Breast epithelium (tissue), 4 donors: Measurements from ENCODE around the gene DAB2IP. TPM values are rescaled to one million over a fixed set of nuclear protein-coding genes. Genes with fewer than 3 reads are reported as not detected.

Experiments used
- DNase-seq, 2 donors: peaks; one replicate each; pipeline ENCODE4 v3.0.0-alpha.2; 2019; ENCODE audit warnings: low spot score in 2 of 2
- H3K27ac ChIP-seq, 2 donors: fragments of 200-600 bp; sonication (generic) in 1 of 2; one replicate each; pipeline ENCODE4 v1.5.1; 2016 to 2019; ENCODE audit warnings: mild to moderate bottlenecking in 1 of 2
- H3K27me3 ChIP-seq, 2 donors: fragments of 200-600 bp; sonication (generic) in 1 of 2; one replicate each; pipeline versions ENCODE4 v1.5.1 to v1.6.0; 2017 to 2019; ENCODE audit warnings: control low read depth in 1 of 2, mild to moderate bottlenecking in 1 of 2
- H3K36me3 ChIP-seq: fragments of 200-600 bp; one replicate; pipeline ENCODE4 v1.5.1; 2019
- H3K4me1 ChIP-seq, 2 donors: fragments of 200-600 bp; sonication (generic); one replicate each; pipeline ENCODE4 v1.5.1; 2016 to 2019; ENCODE audit warnings: control low read depth in 1 of 2
- H3K4me3 ChIP-seq, 3 donors: fragments of 200-600 bp; sonication (generic); 1 replicate in 2 of 3; 2 replicates in 1 of 3; pipeline ENCODE4 v1.5.1; 2016 to 2019; ENCODE audit warnings: mild to moderate bottlenecking in 3 of 3, moderate library complexity in 2 of 3
- H3K9me3 ChIP-seq, 2 donors: fragments of 200-600 bp; sonication (generic) in 1 of 2; one replicate each; pipeline ENCODE4 v1.5.1; 2016 to 2019; ENCODE audit warnings: control low read depth in 1 of 2
- POLR2A ChIP-seq: fragments of 450-650 bp; IDR thresholded peaks from one replicate; pipeline ENCODE4 v1.6.1; 2016; ENCODE audit warnings: antibody characterized with exemption, mild to moderate bottlenecking, moderate library complexity
- POLR2AphosphoS5 ChIP-seq, 3 donors: sonication (generic); formaldehyde crosslinking; IDR thresholded peaks; one replicate each; pipeline ENCODE4 v1.6.1; 2017; ENCODE audit warnings: antibody characterized with exemption in 3 of 3
- intact Hi-C: fragments of 100-400 bp; cut with DNase I; formaldehyde crosslinking; loops from one replicate; pipeline ENCODE4 v1.15.1; 2023; ENCODE audit warnings: low total_unique reads
- total RNA-seq, 3 donors: library from RNA; depleted of rRNA; stranded (reverse); fragments of >200 nt; gene quantifications; one replicate each; pipeline ENCODE4 v1.1.0, GENCODE V29; 2016
- TF ChIP-seq, protein P1 (sequence below), 3 donors: fragments of 450-650 bp; IDR thresholded peaks; one replicate each; pipeline ENCODE4 v1.5.1; 2016 to 2017; ENCODE audit warnings: antibody characterized with exemption in 3 of 3, mild to moderate bottlenecking in 3 of 3, moderate library complexity in 3 of 3

DAB2IP gene
- total RNA-seq, 3 donors from 2014 or later: 16.0 to 56.0 (median 55.8) TPM

DNA sequence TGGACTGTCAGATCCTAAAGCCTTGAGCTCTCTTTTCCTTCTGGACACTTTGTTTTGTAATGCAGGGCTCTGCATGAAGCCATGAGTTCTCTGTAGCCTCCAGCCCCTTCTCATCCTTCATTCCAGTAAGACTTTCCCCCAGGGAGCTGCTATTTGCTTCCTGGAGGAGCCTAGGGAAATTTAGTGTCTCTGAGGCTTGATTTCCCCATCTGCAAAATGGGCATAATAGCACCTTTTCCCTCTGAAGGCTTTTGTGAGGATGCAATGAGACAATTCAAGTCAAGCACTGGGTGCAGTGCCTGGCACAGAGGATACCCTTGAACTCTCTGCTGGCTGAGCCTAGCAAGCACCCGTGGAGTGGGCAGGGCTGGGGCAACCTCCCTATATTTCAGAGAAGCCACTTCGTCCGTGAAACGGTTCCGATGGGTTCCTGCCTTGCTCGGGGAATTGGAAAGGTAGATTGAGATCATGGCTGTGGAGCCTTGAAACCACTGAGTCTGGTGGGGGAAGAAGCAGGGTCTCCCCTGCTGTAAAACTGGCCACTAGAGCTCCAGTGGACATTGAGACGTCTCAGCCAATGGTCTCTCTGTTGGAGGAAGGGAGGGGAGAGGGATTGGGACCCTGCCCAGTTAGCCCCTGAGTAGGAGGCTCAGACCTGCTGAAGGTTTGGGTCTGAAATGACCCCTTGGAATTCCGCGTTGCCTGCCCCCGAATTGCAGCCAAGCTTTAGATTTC lies 14.3 kb upstream of the DAB2IP start:
- no peak overlapping the region for H3K4me3 ChIP-seq
- H3K9me3 ChIP-seq: no peaks in the 10 kb centered on the region
- H3K36me3 ChIP-seq: no peaks in the 10 kb centered on the region
- no peaks in the 10 kb centered on the region for H3K27me3 ChIP-seq
- DNase-seq: no peak
- TF ChIP-seq, protein P1, sequence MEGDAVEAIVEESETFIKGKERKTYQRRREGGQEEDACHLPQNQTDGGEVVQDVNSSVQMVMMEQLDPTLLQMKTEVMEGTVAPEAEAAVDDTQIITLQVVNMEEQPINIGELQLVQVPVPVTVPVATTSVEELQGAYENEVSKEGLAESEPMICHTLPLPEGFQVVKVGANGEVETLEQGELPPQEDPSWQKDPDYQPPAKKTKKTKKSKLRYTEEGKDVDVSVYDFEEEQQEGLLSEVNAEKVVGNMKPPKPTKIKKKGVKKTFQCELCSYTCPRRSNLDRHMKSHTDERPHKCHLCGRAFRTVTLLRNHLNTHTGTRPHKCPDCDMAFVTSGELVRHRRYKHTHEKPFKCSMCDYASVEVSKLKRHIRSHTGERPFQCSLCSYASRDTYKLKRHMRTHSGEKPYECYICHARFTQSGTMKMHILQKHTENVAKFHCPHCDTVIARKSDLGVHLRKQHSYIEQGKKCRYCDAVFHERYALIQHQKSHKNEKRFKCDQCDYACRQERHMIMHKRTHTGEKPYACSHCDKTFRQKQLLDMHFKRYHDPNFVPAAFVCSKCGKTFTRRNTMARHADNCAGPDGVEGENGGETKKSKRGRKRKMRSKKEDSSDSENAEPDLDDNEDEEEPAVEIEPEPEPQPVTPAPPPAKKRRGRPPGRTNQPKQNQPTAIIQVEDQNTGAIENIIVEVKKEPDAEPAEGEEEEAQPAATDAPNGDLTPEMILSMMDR (IDR thresholded peaks at IDR 0.05): no peak
- no peak for TF ChIP-seq POLR2AphosphoS5 (IDR thresholded peaks at IDR 0.05)
- TF ChIP-seq POLR2A: no peak
- H3K4me1 ChIP-seq: no peaks in the 10 kb centered on the region
- intact Hi-C loops: no loop called here
- H3K27ac ChIP-seq: no peak overlapping the region

- Histone ChIP-seq H3K9me3 (no peaks in the 10 kb centered on the region), H3K27me3 (no peaks in the 10 kb centered on the region), H3K4me1 (no peaks in the 10 kb centered on the region), H3K36me3 (no peaks in the 10 kb centered on the region), H3K4me3 (no peak overlapping the region), H3K27ac (no peak overlapping the region)
- intact Hi-C loops: no loop called here
- TF ChIP-seq POLR2AphosphoS5 (IDR thresholded peaks at IDR 0.05) (no peak), POLR2A (no peak)
- TF ChIP-seq, protein P1 (IDR thresholded peaks at IDR 0.05): no peak
- no peak for DNase-seq
Measured at GRCh38 chr9:121637713-121638220, 13.7 kb upstream of the DAB2IP start.

- Histone ChIP-seq H3K36me3 (no peaks in the 10 kb centered on the region), H3K4me1 (no peaks in the 10 kb centered on the region), H3K4me3 (no peak overlapping the region), H3K27me3 (no peaks in the 10 kb centered on the region), H3K27ac (no peak overlapping the region), H3K9me3 (no peaks in the 10 kb centered on the region)
- DNase-seq: no peak
- intact Hi-C loops: no loop called here
- TF ChIP-seq, protein P1 (IDR thresholded peaks at IDR 0.05): no peak
Measured at GRCh38 chr9:121638399-121638798, 13.0 kb upstream of the DAB2IP start.

- Histone ChIP-seq H3K27me3 (no peaks in the 10 kb centered on the region), H3K36me3 (no peaks in the 10 kb centered on the region), H3K27ac (no peak overlapping the region), H3K9me3 (no peaks in the 10 kb centered on the region), H3K4me3 (no peak overlapping the region), H3K4me1 (no peaks in the 10 kb centered on the region)
- TF ChIP-seq, protein P1 (IDR thresholded peaks at IDR 0.05): no peak
- TF ChIP-seq POLR2A (no peak), POLR2AphosphoS5 (IDR thresholded peaks at IDR 0.05) (no peak)
- intact Hi-C loops: no loop called here
- DNase-seq: no peak
Measured at GRCh38 chr9:121638901-121639592, 12.4 kb upstream of the DAB2IP start.

DNA sequence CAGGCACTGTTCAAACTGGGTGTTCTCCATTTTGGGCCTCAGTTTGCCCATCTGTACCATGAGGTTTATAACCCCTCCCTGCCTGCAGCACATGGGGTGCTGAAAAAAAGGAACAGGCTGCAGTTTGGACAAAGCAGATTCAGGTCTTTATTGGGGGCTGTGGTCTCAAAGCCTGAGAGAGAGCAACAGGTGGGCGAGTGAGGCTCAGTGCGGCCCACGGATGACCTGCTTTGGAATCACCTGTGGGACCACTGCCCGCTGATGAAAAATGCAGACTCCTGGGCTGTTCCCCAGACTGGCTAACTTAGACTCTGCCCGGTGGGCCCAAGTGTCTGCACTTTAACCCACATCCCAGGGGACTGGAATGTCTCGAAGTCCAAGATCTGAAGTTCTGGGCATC lies 11.8 kb upstream of the DAB2IP start:
- Histone ChIP-seq H3K4me1 (no peaks in the 10 kb centered on the region), H3K27ac (peak overlapping the region in 1 of 2 donors; percentile 71), H3K4me3 (no peak overlapping the region), H3K36me3 (no peaks in the 10 kb centered on the region), H3K27me3 (no peaks in the 10 kb centered on the region), H3K9me3 (no peaks in the 10 kb centered on the region)
- intact Hi-C loops: no loop called here
- no peak for TF ChIP-seq POLR2AphosphoS5 (IDR thresholded peaks at IDR 0.05)
- TF ChIP-seq POLR2A: no peak
- TF ChIP-seq, protein P1 (IDR thresholded peaks at IDR 0.05): no peak
- no peak for DNase-seq
